Subcutaneous abdominal adipose tissue (tissue), 5 donors: ENCODE data around the gene RAB11FIP3.

Experiments
- H3K27ac ChIP-seq: one replicate; pipeline ENCODE4 v1.7.0; 2013; ENCODE audit warnings: low read depth, mild to moderate bottlenecking, inconsistent platforms, low read length, moderate library complexity
- H3K27me3 ChIP-seq, 5 donors: one replicate each; pipeline ENCODE4 v1.7.0; 2013; ENCODE audit warnings: low read length in 5 of 5, inconsistent platforms in 1 of 5; ENCODE audit not compliant: control insufficient read depth in 5 of 5, insufficient read depth in 4 of 5
- H3K36me3 ChIP-seq, 5 donors: one replicate each; pipeline ENCODE4 v1.7.0; 2013; ENCODE audit warnings: low read length in 5 of 5; ENCODE audit not compliant: control insufficient read depth in 5 of 5, insufficient read depth in 5 of 5
- H3K4me1 ChIP-seq, 5 donors: one replicate each; pipeline ENCODE4 v1.7.0; 2013; ENCODE audit warnings: low read length in 5 of 5, mild to moderate bottlenecking in 3 of 5, moderate library complexity in 1 of 5; ENCODE audit not compliant: control insufficient read depth in 5 of 5, insufficient read depth in 5 of 5
- H3K4me3 ChIP-seq, 5 donors: one replicate each; pipeline ENCODE4 v1.7.0; 2013; ENCODE audit warnings: low read length in 5 of 5, low read depth in 1 of 5
- H3K9ac ChIP-seq, 5 donors: one replicate each; pipeline ENCODE4 v1.7.0; 2013; ENCODE audit warnings: low read length in 5 of 5, mild to moderate bottlenecking in 4 of 5, moderate library complexity in 3 of 5
- H3K9me3 ChIP-seq, 5 donors: one replicate each; pipeline ENCODE4 v1.7.0; 2013; ENCODE audit warnings: low read length in 5 of 5; ENCODE audit not compliant: control insufficient read depth in 5 of 5
- donor health status: healthy.
- donor health status: healthy.
- donor health status: healthy.
- donor health status: healthy.
- donor health status: healthy.

The RAB11FIP3 gene

DNA sequence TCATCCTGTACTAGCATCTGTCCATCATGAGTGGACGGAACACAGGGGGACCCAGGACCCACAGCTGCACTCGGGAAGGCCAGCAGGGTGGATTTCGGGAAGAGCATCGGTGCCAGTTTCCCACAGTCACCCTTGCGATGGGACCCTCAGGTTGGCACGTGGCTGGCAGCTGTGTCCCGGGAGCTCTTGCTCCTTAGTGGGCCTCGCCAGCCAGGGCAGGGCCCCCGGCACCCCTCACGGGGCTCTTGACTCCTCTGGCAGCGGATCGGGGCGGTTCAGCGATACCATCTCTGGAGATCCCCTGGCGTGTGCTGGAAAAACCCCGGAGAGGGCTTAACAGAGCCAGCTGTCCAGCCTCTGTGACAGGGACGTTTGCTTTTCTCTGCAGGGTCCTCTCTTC lies 111.3 kb downstream of the RAB11FIP3 start:
- peaks cover 0 to 32% (median 8%) of the 10 kb centered on the region in 5 donors for H3K36me3 ChIP-seq
- H3K27ac ChIP-seq = no peak overlapping the region
- H3K4me1 ChIP-seq = peaks cover 1 to 22% (median 12%) of the 10 kb centered on the region in 5 donors
- no peak overlapping the region for H3K9ac ChIP-seq
- no peaks in the 10 kb centered on the region for H3K27me3 ChIP-seq
- no peak overlapping the region for H3K4me3 ChIP-seq
- H3K9me3 ChIP-seq = no peaks in the 10 kb centered on the region

DNA sequence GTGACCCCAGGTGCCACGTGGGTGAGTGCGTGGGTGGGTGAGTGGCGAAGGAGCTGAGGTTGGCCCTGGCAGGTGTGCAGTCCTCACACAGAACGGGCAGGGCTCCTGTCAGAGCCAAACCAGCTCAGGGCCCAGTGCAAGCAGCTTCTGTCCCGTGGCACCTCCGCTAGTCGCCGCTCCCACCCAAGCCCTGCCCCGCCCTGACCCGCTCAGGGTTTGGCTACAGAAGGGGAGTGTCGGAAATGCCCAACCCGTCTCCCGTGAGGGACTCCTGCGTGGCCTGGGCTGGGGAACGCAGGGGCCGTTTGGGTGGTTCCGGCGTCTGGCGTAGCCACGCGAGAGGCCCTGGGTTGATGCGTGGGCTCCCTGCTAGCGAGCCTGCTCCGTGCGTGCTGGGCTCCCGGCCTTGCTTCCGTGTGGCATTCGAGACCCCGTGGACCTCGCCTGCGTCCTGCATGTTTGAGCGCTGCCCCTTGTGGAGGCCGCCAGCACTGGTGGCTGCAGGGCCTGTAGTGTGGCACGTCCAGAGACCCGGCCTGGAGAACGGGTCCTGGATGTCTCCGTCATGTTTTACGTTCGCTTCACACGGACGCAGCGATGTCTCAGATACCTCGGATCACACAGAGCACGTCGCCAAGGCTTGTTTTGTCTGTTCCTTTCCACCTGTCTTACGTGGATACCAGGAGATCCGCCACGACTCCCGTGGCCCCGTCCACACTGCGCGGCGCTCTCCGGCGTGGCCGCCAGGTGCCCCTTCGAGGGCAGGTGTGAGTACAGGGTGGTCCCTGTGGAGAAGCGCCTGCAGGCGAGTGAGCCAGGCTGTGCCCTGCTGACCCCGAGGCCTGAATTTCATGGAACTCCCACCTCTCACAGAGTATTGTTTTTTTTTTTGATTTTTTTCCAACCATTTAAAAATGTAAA lies 112.2 kb downstream of the RAB11FIP3 start:
- Histone ChIP-seq H3K9ac (no peak overlapping the region), H3K27ac (no peak overlapping the region), H3K27me3 (no peaks in the 10 kb centered on the region), H3K9me3 (no peaks in the 10 kb centered on the region), H3K4me3 (no peak overlapping the region), H3K4me1 (peaks cover 1 to 22% (median 12%) of the 10 kb centered on the region in 5 donors), H3K36me3 (peaks cover 0 to 36% (median 11%) of the 10 kb centered on the region in 5 donors)

DNA sequence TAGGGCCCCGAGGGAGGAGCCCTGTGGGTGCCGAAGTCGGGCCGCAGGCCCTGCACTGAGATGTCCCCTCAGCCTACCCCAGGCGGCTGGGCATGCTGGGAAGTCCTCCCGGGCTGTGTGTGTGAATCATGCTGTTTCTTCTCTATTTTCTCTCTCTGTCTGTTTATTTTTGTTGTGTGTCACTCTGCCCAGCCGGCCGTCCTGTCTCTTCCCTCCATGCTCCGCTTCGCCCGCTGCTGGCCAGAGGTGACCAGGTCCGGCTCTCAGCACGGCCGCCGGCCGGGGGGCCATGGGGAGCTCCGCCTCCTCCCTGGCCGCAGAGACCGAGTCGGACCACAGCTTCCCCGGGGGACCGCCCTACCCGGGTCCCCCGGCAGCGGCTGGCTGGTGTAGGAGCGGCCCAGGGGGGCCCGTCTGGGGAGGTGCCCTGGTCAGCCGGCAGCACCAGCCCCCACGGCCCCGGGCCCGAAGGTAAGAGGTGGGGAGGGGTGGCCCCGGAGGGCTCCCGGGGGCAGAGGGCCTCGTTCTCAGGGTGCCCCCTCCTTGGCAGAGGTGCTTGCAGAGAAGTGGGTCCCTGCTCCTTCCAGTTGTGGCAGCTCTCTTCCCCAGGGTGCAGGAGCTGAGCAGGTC lies 114.6 kb downstream of the RAB11FIP3 start:
- peaks cover 0 to 36% (median 11%) of the 10 kb centered on the region in 5 donors for H3K36me3 ChIP-seq
- no peak overlapping the region for H3K9ac ChIP-seq
- no peak overlapping the region for H3K27ac ChIP-seq

DNA sequence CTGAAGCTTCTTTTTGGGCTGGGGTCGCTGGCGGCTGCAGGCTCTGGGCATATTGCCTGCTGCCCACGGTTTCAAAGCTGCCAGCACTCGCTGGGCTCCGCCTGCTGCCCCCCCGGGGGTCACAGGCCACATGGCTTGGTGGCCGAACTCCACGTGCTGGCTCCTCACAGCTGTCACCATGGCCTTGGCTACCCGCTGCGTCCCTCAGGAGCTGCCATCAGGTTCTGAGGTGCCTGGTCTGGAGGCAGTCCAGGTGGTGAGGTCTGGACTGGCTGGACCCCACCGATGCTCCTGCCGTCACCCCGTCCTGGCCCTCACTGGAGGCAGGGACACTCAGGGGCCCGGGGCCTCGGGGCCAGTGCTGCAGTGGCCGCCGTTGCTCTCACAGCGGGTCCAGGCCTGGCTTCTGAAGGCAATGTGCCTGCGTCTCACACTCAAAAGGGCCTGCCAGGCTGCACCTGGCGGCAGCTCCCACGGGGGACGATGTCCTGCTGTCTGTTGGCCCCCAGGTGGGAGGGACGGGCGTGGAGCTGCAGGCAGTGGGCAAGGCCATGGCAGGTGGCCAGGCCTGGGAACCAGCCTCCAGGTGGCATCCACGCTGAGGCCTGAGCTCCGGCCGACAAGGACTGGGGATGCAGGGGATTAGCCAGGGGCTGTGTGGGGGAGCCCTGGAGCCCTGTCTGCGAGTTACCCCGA lies 115.3 kb downstream of the RAB11FIP3 start:
- H3K36me3 ChIP-seq = peaks cover 0 to 40% (median 14%) of the 10 kb centered on the region in 5 donors
- H3K4me1 ChIP-seq = peaks cover 0 to 8% (median 1%) of the 10 kb centered on the region in 5 donors
- H3K9me3 ChIP-seq = no peaks in the 10 kb centered on the region
- no peak overlapping the region for H3K4me3 ChIP-seq
- H3K27me3 ChIP-seq = no peaks in the 10 kb centered on the region
- H3K9ac ChIP-seq = no peak overlapping the region
- no peak overlapping the region for H3K27ac ChIP-seq

More for the DNA sequence above, 114.6 kb downstream of the RAB11FIP3 start:
- Histone ChIP-seq H3K9me3 (no peaks in the 10 kb centered on the region), H3K4me1 (peaks cover 1 to 13% (median 6%) of the 10 kb centered on the region in 5 donors), H3K4me3 (no peak overlapping the region), H3K27me3 (no peaks in the 10 kb centered on the region)

DNA sequence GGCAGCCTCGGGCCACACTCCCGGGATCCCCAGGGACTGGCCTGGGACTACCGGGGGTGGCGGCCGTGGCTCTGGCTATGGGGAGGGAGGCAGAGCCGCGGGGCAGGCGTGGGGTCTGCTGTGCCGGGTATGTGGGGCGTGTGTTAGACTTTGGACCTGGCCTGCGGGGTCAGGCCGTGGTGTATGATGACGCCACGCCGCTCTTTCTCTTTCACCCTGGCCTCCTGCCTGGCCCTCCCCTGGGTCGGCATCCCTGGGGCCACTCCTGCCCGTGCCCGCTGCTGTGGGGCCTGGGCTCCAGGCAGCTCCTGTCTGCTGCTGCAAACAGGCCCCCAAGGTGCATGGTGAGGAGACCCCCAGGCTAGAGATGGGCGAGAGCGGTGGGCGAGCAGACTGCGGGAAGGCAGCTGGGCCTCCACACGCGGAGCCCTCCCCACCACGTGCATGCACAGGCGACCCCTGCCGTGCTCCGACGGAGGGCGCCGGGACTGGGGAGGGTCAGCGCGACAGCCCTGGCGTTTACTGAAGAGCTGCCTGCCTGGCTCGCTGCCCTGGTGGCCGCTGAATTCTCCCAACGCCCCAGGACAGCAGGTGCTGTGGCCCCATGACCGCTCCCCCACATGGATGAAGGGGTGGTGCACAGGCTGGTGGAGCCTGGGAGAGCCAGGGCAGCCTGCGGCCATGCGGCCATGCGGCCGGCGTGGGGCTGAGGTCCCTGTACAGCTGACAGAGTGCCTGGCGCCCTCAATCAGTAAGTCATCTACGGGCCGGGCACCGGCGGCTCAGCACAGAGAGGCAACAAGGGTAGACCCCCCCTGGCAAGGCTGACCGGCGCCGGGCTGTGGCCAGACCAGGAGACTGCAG lies 118.1 kb downstream of the RAB11FIP3 start:
- Histone ChIP-seq H3K9ac (no peak overlapping the region), H3K27me3 (no peaks in the 10 kb centered on the region), H3K4me1 (peaks cover 0 to 18% (median 5%) of the 10 kb centered on the region in 5 donors), H3K36me3 (peaks cover 0 to 39% (median 13%) of the 10 kb centered on the region in 5 donors), H3K9me3 (no peaks in the 10 kb centered on the region), H3K4me3 (no peak overlapping the region), H3K27ac (no peak overlapping the region)

DNA sequence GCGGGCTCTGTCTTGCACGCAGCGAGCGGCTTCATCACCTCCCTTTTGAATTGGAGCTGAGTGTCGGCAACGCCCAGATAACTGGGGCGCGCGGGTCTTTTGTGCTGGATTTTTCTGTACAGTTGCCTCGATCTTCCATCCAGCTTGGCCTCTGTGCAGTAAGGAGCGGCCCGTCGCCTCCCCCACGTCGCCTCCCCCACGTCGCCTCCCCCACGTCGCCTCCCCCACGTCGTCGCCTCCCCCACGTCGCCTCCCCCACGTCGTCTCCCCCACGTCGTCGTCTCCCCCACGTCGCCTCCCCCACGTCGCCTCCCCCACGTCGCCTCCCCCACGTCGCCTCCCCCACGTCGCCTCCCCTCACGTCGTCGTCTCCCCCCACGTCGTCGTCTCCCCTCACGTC lies 119.1 kb downstream of the RAB11FIP3 start:
- peaks cover 0 to 46% (median 20%) of the 10 kb centered on the region in 5 donors for H3K36me3 ChIP-seq

DNA sequence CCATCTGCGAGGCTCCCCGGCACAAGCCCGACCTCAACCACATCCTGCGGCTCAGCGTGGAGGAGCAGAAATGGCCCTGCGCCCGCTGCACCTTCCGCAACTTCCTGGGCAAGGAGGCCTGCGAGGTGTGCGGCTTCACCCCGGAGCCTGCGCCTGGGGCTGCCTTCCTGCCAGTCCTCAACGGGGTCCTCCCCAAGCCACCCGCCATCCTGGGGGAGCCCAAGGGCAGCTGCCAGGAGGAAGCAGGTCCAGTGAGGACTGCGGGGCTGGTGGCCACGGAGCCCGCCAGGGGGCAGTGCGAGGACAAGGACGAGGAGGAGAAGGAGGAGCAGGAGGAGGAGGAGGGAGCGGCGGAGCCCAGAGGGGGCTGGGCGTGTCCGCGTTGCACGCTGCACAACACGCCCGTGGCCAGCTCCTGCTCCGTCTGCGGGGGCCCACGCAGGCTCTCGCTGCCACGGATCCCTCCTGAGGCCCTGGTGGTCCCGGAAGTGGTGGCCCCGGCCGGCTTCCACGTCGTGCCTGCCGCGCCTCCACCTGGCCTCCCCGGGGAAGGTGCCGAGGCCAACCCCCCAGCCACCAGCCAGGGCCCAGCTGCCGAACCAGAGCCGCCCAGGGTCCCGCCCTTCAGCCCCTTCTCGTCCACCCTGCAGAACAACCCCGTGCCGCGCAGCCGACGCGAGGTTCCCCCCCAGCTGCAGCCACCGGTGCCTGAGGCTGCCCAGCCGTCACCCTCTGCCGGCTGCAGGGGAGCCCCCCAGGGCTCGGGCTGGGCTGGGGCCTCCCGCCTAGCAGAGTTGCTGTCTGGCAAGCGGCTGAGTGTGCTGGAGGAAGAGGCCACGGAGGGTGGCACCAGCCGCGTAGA lies 121.7 kb downstream of the RAB11FIP3 start:
- no peak overlapping the region for H3K27ac ChIP-seq
- no peaks in the 10 kb centered on the region for H3K9me3 ChIP-seq
- H3K27me3 ChIP-seq = no peaks in the 10 kb centered on the region
- no peak overlapping the region for H3K9ac ChIP-seq
- peak overlapping the region in 2 of 5 donors; percentile 48 to 52 for H3K4me3 ChIP-seq
- peaks cover 0 to 48% (median 26%) of the 10 kb centered on the region in 5 donors for H3K36me3 ChIP-seq
- H3K4me1 ChIP-seq = peaks cover 0 to 18% (median 5%) of the 10 kb centered on the region in 5 donors

More for the DNA sequence above, 119.1 kb downstream of the RAB11FIP3 start:
- Histone ChIP-seq H3K27me3 (no peaks in the 10 kb centered on the region), H3K9me3 (no peaks in the 10 kb centered on the region), H3K4me3 (no peak overlapping the region), H3K9ac (no peak overlapping the region), H3K27ac (no peak overlapping the region), H3K4me1 (peaks cover 0 to 18% (median 5%) of the 10 kb centered on the region in 5 donors)

DNA sequence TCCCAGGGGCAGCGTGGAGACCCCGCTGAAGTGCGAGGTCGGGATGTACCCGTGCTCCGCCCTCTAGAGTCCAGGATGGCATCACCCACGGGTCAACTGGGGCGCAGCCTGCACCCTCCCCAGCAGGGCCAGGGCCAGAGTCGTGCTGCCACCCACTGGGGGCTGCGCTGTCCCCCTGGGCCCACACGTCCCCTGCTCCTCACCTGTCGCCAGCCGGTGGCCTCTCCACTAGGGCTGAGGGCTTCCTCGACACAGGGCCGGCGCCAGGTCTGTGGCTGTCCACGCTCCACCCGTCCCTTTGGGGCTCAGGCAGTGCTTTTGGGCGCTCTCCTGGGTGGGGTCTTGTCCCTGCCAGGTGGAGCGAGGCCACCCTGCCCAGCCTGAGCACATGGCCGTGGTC lies 123.1 kb downstream of the RAB11FIP3 start:
- Histone ChIP-seq H3K27ac (no peak overlapping the region), H3K27me3 (no peaks in the 10 kb centered on the region), H3K4me1 (peaks cover 0 to 12% (median 5%) of the 10 kb centered on the region in 5 donors), H3K36me3 (peaks cover 0 to 54% (median 34%) of the 10 kb centered on the region in 5 donors), H3K9me3 (no peaks in the 10 kb centered on the region), H3K9ac (no peak overlapping the region), H3K4me3 (no peak overlapping the region)
